HTERT RPE-1 (cell line): ENCODE results near the gene MALRD1.
"Not testable (repeated sequence)": the region's sequence is repeated elsewhere in the genome, so short reads cannot be mapped to it uniquely, and the experiment has no call there.

Experiments used
- in situ Hi-C: fragments of 300-500 bp; cut with MboI; formaldehyde crosslinking; loops from 4 replicates; pipeline ENCODE4 v1.14.3; 2020; ENCODE audit warnings: low sequenced_read_pairs

MALRD1 gene

GRCh38 chr10:19701427-19702052 is 652.9 kb downstream of the MALRD1 start:
- in situ Hi-C loops: no loop called here

- in situ Hi-C loops: no loop called here
These were observed 653.6 kb downstream of the MALRD1 start for GRCh38 chr10:19702215-19702614.

GRCh38 chr10:19704544-19704943 is 655.9 kb downstream of the MALRD1 start:
- in situ Hi-C loops: no loop called here

- in situ Hi-C loops: no loop called here
These were observed 656.6 kb downstream of the MALRD1 start for GRCh38 chr10:19705250-19705649.

- in situ Hi-C loops: no loop called here
These were observed 658.3 kb downstream of the MALRD1 start for GRCh38 chr10:19706904-19707303.

- in situ Hi-C loops: no loop called here
These were observed 658.8 kb downstream of the MALRD1 start for GRCh38 chr10:19707376-19707775.

- in situ Hi-C loops: no loop called here
These were observed 659.4 kb downstream of the MALRD1 start for GRCh38 chr10:19708031-19708430.

GRCh38 chr10:19710600-19710999 is 662.0 kb downstream of the MALRD1 start:
- in situ Hi-C loops: no loop called here

GRCh38 chr10:19713159-19713558 is 664.6 kb downstream of the MALRD1 start:
- in situ Hi-C loops: no loop called here

- in situ Hi-C loops: no loop called here
These were observed 665.4 kb downstream of the MALRD1 start for GRCh38 chr10:19713800-19714525.

GRCh38 chr10:19719284-19719683 is 670.7 kb downstream of the MALRD1 start:
- in situ Hi-C loops: no loop called here

- in situ Hi-C loops: no loop called here
These were observed 675.7 kb downstream of the MALRD1 start for GRCh38 chr10:19724287-19724686.

- in situ Hi-C loops: no loop called here
These were observed 679.8 kb downstream of the MALRD1 start for GRCh38 chr10:19728376-19728775.

GRCh38 chr10:19728964-19729363 is 680.4 kb downstream of the MALRD1 start:
- in situ Hi-C loops: no loop called here

- in situ Hi-C loops: no loop called here
These were observed 681.7 kb downstream of the MALRD1 start for GRCh38 chr10:19730167-19730906.

GRCh38 chr10:19730907-19731217 is 682.3 kb downstream of the MALRD1 start:
- in situ Hi-C loops: no loop called here

- in situ Hi-C loops: no loop called here
These were observed 683.0 kb downstream of the MALRD1 start for GRCh38 chr10:19731560-19731959.

GRCh38 chr10:19738440-19738839 is 689.8 kb downstream of the MALRD1 start:
- in situ Hi-C loops: no loop called here

- in situ Hi-C loops: not testable (repeated sequence)
These were observed 690.6 kb downstream of the MALRD1 start for GRCh38 chr10:19739232-19739631.

GRCh38 chr10:19742144-19742543 is 693.5 kb downstream of the MALRD1 start:
- in situ Hi-C loops: not testable (repeated sequence)

GRCh38 chr10:19745672-19746071 is 697.1 kb downstream of the MALRD1 start:
- in situ Hi-C loops: no loop called here

GRCh38 chr10:19749185-19749729 is 700.7 kb downstream of the MALRD1 start:
- in situ Hi-C loops: no loop called here
